HG03196 (cell line): ENCODE data around the gene CIB2.

ENCODE experiments used
- ATAC-seq: cut with Tn5 transposase; IDR thresholded peaks from one replicate; pipeline ENCODE4 v1.9.1; 2021; ENCODE audit not compliant: unreplicated experiment

The CIB2 gene

DNA sequence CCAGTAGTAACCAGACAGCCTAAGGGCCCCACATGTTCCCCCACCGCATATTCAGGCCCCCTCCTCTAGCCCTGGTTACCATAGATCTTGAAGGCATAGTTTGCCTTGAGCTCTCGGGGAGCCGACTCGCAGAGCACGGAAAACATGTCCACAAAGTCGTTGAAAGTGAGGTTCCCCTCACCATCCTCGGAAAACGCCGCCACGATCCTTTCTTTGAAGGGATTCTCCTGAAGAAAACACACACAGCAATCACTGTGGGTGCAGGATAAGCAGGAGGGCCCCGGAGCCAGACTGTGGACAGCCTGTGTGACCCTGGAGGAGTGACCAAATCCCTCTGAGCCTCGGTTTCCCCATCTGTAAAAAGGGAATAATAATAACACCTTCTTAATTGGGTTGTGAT is 22.1 kb downstream of the CIB2 start:
- ATAC-seq = no peak

DNA sequence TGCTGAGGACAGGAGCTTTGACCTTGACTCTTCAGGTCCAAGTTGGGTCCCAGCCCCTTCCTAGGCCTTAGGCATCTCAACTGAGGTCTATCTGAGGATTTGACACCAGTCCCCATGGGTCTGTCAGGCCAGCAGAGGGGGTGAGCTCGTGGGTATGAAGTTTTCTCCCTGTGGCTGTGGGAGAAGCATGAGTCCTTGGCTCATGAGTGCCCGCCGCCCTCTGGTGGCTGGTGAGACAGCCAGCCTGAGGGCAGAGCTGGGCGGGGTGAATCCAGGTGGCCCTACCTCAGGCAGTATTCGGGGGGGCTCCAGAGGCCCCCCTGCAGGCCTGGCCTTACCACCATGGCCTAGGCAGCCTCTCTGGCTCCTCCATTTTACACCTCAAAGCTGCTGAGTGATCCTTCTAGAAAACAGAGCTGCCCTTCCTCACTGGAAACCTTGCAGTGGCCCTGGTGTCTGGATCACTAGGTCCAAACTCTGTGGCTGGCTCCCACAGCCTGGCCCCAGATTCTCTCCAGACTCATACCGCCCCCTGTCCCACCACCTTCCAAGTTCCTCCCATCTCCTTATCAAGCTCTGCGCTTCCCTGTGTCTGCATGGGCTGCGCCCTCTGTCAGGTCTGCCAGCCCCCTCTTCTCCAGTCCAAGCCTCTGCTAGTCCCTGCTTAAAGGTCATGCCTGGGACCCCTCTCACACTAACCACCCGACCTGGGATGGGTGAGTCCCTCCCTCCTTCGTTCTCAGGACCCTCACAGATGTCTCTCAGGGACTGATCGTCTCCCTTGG is 22.8 kb downstream of the CIB2 start:
- no peak for ATAC-seq

DNA sequence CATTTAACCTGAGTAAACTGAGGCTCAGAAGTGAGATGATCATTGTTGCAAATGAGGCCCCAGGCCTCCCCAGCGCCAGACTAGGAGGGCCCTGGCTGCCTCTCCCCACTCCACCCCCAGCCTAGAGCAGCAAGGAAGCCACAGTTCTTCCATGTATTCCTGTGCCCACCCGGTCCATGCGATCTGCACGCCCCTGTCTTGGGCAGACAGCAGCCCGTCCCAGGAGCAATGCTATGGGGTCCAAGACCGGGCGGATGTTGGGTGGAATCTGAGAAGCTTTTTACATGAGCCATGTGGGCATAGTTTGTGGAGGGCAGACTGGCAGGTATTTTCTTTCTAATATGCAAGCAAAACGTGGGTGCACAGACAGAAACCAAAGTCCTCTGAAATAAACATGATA is 23.8 kb downstream of the CIB2 start:
- no peak for ATAC-seq

DNA sequence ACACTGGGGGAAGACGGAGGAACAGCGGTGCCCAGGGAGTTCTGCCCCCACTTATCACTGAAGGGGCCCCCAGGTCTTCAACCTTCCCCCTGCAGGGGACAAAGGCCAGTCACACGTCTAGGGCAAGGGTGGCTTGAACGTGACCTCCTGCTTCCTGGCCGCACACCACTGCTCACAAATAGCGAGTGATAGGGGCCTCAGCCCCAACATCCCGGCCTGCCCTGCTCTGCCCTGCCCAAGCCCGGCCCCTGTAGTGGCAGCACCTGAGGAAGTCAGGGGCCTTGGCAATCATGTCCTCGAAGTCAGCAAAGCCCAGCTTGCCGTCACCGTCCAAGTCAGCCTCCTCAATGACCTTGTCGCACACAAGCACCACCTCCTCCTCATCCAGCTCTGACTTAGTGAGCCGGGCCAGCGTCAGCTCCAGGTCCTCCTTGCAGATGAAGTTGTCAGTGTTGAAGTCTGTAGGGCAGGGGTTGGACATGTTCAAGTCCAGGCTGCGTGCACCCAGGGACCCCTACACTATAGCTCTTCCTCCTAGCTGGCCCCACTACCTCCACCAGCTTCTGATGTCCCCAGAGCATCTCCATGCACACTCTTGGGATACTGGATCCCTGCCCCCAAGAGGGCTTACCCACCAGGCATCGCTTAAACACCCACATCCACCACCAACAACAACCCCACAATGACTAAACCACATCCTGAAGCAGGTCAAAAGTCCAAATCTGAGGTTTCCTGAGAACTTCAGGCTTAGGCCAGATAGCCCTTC is 25.6 kb downstream of the CIB2 start:
- ATAC-seq = no peak

DNA sequence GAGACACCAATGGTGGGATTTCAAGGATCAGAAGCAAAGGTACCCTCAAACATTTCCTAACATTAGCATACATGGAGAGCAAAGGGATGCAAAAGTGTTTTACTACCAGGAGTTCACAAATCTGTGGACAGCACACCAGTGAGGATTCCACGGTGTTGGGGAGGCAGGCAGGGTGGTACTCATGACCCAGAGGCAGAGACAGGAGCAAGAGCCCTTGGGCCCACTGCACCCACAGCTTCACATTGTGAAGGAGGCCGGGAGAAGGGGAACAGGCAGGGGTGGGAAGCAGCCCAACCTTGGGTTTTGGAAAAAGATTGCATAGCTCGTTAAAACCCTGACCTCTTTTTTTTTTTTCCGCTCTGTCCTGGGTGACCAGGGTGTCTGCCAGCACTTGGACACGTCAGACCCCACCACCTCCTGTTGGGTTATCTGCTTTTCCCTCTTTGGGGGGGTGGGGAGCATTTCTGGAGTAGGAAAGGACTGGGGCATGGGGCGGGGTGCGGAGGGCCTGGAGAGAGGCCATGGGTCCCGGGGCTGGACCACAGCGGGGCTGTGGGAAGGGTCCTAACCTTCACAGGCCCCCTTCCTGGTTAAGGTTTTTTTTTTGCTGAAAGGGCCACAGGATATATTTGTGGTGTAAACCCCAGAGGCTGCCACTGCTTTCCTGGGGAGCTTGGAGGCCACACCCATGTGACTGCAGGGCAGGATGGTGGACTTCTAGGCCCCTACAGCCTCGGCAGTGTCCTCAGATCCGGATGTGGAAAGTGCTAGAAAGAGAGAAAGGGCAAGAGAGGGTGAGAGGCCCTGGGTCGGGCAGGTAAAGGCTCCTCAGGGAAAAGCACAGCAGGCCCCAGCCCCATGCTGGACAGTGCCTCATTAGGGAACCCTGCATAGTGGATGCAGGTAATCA is 26.4 kb downstream of the CIB2 start:
- ATAC-seq = no peak

DNA sequence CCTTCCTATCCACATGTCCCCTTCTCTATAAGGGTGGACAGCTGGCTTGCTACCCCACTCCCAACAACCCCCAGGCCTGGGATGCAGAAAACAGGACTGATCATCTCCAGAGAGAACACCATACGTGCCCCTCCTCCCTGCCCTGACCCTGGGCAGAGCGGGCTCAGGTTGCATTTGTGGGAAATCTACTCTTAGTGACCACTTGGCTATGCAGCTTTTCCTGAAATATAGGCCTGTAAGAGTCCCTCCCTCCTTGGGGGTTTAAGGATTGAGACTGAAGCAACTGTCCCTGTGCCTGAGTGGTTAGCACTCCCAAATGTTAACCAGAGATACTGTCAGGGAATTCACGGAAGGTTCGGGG is 27.1 kb downstream of the CIB2 start:
- ATAC-seq = no peak

DNA sequence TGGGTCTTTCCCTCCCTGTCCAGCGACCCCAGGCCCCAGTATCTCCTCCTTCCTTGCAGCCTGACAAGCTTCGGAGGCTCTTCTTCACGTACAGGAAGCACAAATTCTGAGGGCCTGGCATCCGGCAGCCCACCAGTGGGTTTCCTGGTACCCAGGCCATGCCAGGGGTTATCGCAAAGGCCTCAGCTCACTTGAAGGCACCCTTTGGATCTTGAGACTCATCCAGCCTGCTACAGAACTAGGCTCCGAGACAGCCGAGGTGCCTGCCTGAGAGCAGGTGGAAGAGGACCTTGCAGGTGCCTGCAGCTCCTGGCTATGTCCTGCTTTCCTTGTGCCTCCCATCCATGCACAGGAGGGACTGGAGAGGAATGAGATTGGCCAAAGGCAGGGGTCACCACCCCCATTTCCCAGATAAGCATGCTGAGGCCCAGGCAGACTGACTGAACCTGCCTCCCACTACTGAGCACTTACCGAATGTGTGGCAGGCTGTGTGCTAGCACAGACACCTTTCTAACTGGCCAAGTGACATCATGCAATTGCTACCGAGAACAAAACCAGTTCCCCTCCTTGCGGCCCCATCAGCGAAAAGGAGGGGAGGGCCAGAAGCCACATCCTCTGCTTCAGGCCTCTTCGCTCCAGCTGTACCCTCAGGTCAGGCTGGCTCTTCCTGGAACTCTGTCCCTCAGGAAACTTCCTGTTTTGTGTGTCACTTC is 27.7 kb downstream of the CIB2 start:
- ATAC-seq = no peak

DNA sequence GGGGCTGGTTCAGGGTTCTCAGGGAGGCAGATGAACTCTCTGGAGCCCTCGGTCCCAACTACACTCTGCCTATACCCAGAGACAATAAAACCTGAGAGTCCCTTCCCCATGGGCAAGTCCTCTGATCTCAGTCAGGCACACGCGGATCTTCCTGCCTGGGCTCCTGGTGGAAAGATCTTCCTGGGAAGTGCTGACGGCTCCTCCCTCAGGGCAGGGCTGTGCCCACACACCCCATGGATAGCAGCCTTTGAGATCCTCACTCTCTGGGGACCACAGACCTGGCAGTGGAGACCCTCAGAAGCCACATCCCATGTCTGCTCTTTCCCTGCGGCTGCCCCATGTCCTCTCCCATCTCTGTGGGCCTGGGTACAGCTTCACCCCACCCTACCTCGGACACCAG is 28.5 kb downstream of the CIB2 start:
- no peak for ATAC-seq

DNA sequence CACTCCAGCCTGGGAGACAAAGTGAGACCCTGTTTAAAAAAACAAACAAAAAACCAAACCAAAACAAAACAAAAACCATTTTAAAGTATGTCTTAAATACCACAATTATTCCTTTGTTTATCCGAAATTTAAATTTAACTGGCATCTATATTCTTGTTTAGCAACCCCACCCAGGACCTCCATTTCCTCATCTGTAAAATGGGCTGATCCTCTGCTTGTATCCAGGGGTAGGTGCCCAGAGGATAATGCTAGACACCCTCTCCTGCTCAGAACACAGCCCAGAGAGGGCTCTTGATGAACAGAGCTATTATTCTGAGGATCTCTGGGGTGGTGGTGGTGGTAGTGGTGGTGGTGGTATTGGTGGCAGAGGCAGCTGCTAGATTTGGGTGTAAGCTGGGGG is 29.0 kb downstream of the CIB2 start:
- ATAC-seq = no peak

DNA sequence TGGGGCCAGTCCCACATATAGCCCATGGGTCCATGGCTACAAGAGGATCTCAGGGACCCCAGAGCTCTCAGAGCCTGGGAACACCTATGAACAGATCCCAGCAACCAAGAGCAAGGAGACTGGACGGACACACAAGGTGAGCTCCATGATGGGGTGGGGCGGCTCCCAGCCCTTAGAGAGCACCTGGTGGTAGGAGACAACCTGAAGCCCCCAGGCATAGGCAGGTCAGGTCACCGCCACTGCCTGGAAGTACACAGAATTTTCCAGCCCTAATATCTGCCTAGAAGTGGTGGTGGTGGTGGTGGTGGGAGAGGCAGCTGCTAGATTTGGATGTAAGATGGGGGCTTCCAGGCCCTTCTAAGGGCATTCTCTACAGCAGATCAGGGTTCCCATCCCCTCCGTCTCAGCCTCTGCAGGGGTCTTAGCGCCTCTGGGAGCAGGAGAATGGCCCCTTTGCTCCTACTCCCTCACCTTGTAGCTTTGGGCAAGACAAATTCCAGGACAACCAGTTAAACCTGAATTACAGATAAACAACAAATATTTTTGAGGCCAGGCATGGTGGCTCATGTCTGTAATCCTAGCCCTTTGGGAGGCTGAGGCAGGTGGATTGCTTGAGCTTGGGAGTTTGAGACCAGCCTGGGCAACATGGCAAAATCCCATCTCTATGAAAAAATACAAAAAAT is 29.7 kb downstream of the CIB2 start:
- ATAC-seq = no peak

DNA sequence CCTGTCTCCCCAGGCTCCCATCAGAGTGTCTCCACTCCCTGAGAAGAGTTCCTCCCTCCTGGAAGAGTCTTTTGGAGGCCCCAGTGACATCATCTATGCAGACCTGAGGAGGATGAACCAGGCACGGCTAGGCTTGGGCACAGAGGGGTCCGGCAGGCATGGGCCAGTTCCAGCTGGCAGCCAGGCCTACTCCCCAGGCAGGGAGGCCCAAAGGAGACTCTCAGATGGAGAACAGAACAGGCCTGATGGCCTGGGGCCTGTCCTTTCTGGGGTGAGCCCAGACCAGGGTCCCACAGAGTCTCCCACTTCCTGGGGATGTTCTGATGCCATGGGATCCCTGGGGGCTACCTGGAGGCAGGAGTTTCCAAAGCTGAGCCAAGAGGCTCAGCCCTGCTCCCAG is 30.4 kb downstream of the CIB2 start:
- ATAC-seq = no peak

DNA sequence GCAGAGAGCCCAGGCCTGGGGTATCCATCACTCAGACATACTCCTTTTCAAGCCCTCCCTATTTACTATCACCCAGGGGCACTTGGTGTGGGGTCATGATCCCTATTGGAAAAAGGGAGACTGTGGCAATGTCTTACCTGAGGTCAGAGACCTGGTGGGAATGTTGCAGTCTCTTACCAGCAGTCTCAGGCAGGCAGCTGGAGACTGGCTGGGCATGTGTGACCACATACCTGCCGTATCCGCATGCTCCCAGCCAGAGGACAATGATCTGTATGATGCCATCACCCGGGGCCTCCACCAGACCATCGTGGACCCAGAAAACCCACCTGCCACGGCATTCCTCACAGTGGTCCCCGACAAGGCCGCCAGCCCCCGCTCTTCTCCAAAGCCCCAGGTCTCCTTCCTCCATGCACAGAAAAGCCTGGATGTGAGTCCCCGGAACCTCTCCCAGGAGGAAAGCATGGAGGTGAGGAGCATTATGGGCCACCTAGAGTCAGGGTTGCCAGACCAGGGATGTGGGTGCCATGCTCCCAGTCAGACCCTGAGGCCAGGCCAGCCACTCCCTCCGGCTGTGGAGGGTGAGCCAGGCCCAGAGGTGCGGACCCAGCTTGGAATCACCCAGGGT is 33.0 kb downstream of the CIB2 start:
- no peak for ATAC-seq

DNA sequence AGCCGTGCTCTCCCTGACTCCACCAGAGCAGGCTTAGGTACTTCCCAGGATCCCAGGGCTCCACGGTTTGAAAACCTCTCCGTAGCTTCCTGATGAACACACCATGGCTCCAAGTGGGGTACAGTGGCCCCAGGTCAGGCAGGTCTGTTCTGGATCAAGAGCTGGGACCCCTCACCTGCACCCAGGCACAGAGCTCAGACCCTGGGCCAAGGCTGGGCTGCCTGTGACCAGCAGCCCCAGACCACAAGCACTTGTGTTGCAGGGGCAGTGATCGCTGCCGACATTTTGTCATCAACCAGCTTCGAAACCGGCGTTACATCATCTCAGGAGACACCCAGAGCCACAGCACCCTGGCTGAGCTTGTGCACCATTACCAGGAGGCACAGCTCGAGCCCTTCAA is 33.6 kb downstream of the CIB2 start:
- ATAC-seq = no peak

DNA sequence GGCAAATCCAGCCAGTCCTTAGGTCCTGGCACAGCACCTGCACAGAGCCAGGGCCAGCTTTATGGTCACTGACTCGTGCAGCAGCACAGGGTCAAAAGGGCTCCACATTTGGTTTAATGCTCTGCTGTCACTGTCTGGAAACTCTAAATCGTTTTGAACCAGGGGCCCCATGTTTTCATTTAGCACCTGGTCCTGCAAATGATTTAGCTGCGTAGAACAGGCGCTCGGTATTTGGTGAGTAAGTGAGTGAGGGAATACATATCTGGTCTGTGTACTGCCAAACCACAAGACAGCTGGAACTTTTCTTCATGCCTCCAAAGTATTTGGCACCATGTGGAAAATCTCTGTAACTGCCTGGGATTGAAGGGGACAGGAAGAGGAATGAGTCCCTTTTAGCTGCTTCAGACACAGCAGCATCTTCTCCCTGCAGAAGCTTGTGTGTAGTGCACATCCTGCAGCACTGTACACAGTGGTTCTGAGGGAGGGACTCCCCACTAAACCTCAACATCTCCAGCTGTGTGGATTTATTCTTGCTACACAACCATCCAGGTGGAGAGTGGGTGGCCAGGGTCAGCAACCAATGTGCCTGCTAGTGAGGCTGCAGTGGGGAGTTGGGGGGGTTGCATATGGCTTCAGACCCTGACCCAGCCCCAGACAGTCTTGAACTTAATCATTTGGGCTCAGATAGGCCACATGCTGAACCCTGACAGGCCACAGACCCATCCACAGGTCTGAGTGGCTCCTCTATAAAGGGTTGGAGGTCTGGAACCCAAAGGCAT is 37.8 kb downstream of the CIB2 start:
- ATAC-seq = no peak

DNA sequence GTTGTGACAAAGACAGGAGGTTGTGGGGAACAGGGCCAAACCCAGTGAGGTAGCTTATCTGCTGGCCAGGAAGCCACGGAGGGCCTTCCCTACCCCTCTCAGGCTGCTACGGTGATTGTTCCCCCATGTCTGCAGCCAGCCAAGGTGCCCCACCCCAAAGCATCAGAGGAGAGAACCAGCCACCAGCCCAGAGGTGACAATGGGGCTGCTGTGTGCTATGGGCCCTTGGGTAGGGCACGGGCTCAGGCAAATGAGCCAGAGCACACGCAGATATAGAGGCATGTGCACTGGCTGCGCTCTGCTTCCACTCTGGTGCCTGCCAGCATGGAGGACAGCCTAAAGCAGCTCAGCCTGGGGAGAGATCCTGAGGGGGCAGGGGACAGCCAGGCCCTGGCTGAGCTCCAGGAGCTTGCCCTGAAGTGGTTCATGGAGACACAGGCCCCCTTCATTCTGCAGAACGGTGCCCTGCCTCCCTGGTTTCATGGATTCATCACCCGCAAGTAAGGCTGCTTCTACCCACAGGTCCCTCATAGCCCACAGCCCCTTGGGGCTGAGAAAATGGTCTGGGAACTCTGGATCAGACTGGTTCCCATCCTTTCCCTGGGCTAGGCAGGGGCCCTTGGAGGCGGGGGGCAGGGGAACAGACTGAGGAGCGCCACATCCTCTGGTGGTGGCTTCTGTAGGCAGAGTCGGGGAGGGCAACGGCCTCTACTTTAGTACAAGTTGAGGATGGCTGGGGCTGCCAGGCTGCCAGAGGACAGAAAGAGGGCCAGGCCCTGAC is 38.8 kb downstream of the CIB2 start, which contains the start of gene SH2D7:
TSS of gene SH2D7 (plus strand) at position 301 of the 781 bp plus-strand sequence. CDS start at position 325, 24 bp downstream.
- ATAC-seq = no peak

DNA sequence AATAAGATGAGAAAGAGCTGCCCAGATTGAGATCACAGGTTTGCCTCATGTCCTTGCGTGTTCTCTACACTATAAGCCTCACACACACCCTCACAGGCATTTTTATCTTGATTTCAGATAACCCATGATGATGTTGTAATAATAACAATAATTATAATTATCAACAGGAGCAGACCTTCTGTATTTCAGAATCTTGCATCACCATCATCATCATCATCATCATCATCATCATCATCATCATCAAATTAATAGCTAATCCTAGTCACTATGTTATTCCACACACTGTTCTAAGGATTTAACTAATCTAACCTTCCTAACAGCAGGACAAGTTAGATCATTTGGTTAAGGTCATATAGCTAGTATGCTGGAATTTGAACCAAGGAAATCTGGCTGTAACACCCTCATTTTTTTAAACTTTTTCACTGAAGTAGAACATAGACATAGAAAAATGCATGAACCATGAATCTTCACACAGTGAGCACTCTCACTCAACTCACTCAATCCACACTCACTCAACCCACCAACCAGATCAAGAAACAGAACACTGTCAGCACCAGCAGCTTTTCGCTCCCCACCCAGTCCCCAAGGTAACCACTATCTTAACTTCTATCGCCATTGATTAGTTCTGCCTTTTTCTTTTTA is 40.7 kb downstream of the CIB2 start:
- ATAC-seq = no peak

DNA sequence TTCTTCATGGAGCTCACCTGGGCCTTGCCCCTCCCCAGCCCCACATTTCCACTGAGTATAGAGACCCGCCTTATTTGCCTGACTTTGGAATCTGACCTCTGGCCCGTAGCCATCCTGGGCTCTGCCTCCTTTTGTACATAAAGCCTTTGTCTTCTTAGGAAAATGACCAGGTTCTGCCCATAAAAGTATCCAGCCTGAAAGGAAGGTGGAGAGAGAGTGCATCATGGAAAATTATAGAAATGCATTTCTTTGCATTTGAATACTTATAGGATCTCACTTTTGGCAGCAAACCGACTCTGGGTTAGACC is 42.5 kb downstream of the CIB2 start:
- ATAC-seq = no peak
